Kidney glomerular epithelial cell (primary cell): ENCODE data around the gene ZNF587.
A peak's percentile ranks its signal among the peaks of the same experiment; 100 is the strongest.
"Not testable (repeated sequence)": the region's sequence is repeated elsewhere in the genome, so short reads cannot be mapped to it uniquely, and the experiment has no call there.

Source experiments
- DNase-seq: peaks from one replicate; lab custom pipeline; 2025; lab: John Stamatoyannopoulos, UW

ZNF587 gene

DNA sequence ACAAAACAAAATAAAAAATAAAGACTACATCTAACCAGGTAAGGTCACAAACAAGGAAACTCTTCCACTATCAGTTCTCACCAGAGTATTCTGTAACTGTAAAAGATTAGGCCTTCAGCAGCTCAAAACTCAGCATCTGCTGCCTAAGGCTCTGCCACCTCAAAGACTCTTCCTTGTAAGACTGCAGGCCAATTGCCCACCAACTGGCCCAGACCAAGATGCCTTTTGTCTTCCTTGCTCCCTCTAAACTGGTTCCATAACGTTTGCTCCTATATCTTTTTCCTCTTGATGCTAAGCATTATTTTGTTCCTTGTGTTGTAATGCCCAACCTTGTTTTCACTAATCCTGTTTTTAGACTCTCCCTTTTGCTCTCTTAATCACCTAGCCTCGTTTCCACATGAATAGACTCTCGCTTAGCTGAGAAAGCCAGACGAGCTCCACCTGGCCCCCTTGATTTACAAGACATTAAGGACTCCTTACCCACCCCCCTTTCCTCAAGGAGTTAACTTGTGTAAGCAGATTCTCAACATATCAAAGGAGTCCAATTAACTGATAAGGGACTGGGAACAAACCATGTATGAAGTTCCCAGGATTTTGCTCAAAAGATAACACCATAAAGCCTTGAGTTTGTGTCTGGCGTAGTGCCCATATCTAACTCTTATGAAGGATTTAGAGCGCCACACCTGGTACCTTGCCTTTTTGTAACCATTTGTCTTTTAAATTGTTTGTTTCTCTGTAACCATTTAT, 37.7 kb downstream of the ZNF587 start:
- DNase-seq: peak; percentile 26

DNA sequence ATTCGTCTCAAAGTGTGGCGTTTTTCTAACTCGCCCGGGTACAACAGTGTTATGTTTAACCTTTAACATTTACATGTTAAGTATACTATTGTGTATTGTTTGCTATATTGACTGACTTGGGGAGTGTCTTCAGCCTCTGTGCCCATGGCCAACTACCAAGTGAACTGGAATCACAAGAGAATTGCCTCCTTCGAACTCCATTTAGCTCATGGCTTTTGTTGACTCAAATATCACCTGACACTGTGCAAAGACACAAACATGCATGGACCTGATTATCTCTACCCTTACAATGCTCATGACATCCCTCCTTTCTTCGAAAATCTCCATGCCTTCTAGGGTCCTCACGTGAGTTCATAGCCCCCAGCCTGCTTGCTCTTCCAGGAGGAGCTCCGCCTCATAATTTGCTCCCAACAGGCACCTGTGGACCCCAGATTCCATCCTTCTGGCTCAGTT, 38.5 kb downstream of the ZNF587 start:
- DNase-seq: no peak

DNA sequence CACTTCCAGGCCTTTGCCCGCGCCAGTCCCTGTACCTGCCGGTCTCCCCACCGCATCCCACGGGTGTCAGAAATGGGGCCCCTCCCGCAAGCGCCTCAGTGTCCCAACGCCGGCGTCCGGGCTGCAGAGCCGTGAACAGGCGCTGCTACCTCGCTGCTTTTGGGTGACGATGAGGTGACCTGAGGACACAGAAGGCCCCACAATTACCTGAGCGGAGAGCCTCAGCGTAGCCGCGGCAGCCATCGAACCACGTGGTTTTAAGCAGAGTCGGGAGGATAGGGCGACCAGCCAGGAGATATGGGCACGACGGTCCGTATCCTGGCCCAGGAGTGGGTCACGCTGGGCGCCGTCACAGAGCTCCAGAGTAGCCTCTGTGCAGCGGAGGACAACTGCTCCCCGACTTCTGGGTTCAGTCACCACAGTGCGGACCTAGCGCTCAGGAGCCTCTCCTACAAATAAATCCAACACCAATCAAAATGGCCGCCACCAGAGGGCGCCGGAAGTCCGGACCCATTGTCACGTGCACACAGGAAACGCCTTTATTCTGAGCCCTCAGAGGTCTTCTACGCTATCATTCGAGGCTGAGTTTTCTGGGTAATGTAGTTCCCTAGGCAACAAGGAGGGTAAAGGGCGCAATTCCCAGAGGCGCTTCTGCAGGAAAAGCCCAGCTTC, 39.0 kb downstream of the ZNF587 start, which contains the start of gene ZNF814:
Gene ZNF814 (minus strand): TSS at position 478 of the 672 bp plus-strand sequence. CDS start 235 bp downstream, at position 243.
- peak; percentile 28 for DNase-seq

DNA sequence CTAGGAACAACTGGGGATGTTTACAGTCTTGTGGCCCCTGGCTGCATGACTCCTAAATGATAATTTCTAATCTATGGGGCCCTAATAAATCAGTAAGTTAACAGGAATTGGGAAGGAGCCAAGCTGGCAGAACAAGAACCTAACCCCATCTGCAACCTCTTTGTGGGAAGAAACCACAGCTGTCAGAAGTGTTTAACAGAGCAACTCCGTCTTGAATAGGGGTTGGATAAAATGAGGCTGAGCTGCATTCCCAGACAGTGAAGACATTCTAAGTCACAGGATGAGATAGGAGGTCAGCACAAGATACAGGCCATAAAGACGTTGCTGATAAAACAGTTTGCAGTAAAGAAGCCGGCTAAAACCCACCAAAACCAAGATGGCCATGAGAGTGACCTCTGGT, 41.0 kb downstream of the ZNF587 start:
- not testable (repeated sequence) for DNase-seq

DNA sequence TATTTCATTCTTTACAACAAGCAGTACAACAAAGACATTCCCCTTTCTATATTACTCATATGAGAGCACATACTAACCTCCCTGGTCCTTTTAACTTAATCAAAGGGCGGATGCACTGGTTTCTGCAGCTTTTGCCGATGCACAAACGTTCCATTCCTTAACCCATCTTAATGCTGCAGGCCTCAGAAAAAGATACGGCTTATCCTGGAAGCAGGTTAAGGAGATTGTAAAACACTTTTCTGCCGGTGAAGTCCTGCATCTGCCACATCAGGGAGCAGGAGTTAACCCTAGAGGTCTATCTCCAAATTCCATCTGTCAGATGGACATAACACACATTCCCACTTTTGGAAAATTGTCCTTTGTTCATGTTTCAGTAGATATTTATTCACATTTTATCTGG, 50.7 kb downstream of the ZNF587 start:
- DNase-seq: no peak

DNA sequence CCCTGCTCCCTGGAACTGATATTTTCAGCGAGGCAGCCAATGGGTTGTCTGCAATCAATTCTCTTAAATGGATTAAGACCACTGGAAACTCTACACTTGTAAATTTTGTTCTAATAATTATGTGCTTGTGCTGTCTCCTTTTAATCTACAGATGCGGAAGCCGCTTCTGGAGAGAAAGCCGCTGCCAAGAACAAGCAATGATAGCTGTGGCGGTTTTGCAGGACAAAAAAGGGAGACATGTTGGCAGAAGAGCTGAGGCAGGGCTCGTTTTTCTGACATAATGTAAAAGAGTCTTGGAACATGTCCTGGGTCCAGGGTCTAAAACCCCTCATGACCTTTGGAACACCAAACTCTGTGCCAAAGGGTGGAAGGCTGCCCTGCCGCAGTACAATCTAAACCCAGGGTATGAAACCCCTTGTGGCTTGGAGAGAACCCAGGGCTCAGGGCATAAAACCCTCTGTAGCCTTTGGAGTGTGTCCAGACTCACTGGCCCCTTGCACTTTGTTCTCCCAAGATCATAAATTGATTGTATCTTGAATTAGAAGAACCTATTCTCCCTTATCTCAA, 54.0 kb downstream of the ZNF587 start:
- no peak for DNase-seq

DNA sequence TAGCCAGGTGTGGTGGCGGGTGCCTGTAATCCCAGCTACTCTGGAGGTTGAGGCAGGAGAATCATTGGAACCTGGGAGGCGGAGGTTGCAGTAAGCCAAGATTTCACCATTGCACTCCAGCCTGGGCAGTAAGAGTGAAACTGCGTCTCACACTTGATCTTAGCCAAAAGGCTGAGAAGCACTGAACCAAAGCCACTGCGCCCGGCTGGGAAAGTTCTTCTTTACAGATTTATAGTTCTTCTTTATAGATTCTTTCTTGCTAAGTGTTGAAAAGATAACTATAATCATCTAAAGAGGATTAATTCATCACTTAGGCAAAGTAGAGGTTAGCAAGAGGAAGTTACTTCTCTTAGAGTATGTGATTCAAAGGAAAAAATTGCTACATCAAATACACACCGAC, 55.6 kb downstream of the ZNF587 start:
- DNase-seq: no peak

DNA sequence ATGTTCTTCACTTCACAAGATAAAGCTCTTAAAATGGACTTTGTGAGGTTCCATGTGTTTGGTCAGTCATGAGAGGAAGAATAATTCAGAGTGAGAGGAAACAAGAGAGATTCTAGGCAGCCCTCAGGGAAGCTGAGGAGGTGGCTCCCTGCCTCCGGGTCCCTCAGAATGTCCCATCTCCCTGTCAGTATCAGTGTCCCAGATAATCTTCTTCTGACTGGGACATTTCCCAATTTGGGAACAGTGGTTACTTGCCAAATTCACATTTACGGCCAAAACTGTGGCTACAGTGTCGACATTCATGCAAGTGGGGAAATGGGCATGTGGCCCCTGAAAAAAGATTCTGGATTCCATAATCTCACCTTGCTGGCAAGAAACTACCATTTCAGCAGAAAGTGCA, 57.7 kb downstream of the ZNF587 start:
- no peak for DNase-seq

DNA sequence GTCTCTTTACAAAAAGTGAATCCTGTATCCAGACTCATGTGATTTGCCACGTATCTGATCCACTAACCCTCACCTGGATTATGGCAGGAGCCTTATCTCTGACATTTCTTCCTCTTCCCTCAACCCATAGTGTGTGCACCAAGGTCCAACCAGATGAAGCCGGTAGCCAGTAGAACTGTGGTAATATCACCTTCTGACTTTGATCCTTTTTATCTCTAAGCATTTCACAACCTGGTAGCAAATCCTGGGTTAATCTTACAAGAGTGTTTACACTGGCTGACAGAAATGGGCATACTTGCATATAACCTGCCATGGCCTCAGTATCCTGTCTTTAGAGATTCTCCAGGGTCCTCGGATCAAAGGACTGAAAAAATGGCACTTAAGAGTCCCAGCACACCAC, 64.9 kb downstream of the ZNF587 start:
- no peak for DNase-seq
